Fibroblast of lung (primary cell): ENCODE results near the gene TUBGCP5.

ENCODE experiments used
- CTCF ChIP-seq, 2 donors: IDR thresholded peaks in 1 of 2; conservative IDR thresholded peaks in 1 of 2; 1 replicate in 1 of 2; 2 replicates in 1 of 2; pipeline ENCODE4 v1.5.1; 2011 to 2012; ENCODE audit warnings: low read length in 2 of 2, control low read depth in 1 of 2, inconsistent platforms in 1 of 2, low read depth in 1 of 2, mild to moderate bottlenecking in 1 of 2
- EZH2 ChIP-seq: IDR thresholded peaks from 2 replicates; pipeline ENCODE4 v1.5.1; 2012; ENCODE audit warnings: low read length, control low read depth, mild to moderate bottlenecking; ENCODE audit errors: missing control alignments

DNA sequence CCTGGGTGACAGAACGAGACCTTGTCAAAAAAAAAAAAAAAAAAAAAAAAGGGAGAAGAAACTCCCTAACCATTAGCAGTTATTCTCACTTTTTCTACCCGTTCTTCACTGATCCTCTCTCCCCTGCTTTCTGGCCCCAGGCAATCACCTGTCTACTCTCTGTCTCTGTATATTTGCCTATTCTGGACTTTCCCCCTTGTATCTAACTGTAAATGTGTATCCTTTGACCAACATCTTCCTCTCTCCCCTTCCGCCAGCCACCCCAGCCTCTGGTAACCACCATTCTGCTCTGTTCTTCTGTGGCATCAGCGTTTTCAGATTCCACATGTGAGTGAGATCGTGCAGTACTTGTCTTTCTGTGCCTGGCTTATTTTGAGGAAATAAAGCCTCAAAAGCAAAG lies 66.1 kb downstream of the TUBGCP5 start:
- TF ChIP-seq CTCF (conservative IDR thresholded peaks at IDR 0.05 in 1 of 2, IDR thresholded peaks at IDR 0.05 in 1 of 2; ENCODE audit: low read depth in 1 of 2, low read length in 2 of 2) = no peak
- no peak for TF ChIP-seq EZH2
